Fibroblast of the aortic adventitia (primary cell): ENCODE data around the gene CHRM3. TPM values are rescaled to one million over a fixed set of nuclear protein-coding genes. Genes with fewer than 3 reads are reported as not detected.
"Not testable (repeated sequence)": the region's sequence is repeated elsewhere in the genome, so short reads cannot be mapped to it uniquely, and the experiment has no call there.

Source experiments
- DNase-seq: peaks from one replicate; pipeline ENCODE4 v3.0.0-alpha.2; 2010; ENCODE audit warnings: low read depth
- H3K4me3 ChIP-seq: 2 replicates; pipeline ENCODE4 v1.5.1; 2011; ENCODE audit warnings: low read depth, mild to moderate bottlenecking, control low read depth, low read length, moderate library complexity
- total RNA-seq: library from RNA; depleted of rRNA; stranded (reverse); fragments of >200 nt; gene quantifications from 2 replicates; pipeline ENCODE4 v1.2.3, GENCODE V29; 2012; ENCODE audit warnings: low replicate concordance
- TF ChIP-seq, protein P1 (sequence below): IDR thresholded peaks from 2 replicates; pipeline ENCODE4 v1.5.1; 2011; ENCODE audit warnings: mild to moderate bottlenecking, low read length, control low read depth, inconsistent platforms; ENCODE audit not compliant: insufficient read depth

CHRM3 gene
- total RNA-seq, 1 donor, result 0.09 TPM

DNA sequence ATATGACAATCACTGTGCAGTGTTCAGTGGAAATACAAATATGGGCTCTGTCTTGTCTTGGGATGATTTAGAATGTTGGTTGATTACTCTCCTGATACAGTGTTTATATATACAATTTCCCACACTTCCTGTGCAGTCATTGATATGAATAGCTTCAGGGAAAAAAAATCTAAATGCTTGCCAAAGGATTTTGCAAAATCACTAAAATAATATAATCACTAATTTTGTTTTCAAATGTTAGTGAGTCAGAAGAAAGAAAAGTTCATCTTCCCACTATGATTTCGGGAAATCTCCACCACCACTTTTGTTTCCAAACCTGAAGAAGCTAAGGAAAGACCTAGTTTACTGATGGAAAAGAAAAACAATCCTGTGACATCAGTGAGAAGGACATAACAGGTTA is 32.1 kb upstream of the CHRM3 start:
- H3K4me3 ChIP-seq, result no peak overlapping the region
- DNase-seq, result no peak
- TF ChIP-seq, protein P1, sequence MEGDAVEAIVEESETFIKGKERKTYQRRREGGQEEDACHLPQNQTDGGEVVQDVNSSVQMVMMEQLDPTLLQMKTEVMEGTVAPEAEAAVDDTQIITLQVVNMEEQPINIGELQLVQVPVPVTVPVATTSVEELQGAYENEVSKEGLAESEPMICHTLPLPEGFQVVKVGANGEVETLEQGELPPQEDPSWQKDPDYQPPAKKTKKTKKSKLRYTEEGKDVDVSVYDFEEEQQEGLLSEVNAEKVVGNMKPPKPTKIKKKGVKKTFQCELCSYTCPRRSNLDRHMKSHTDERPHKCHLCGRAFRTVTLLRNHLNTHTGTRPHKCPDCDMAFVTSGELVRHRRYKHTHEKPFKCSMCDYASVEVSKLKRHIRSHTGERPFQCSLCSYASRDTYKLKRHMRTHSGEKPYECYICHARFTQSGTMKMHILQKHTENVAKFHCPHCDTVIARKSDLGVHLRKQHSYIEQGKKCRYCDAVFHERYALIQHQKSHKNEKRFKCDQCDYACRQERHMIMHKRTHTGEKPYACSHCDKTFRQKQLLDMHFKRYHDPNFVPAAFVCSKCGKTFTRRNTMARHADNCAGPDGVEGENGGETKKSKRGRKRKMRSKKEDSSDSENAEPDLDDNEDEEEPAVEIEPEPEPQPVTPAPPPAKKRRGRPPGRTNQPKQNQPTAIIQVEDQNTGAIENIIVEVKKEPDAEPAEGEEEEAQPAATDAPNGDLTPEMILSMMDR, result no peak

DNA sequence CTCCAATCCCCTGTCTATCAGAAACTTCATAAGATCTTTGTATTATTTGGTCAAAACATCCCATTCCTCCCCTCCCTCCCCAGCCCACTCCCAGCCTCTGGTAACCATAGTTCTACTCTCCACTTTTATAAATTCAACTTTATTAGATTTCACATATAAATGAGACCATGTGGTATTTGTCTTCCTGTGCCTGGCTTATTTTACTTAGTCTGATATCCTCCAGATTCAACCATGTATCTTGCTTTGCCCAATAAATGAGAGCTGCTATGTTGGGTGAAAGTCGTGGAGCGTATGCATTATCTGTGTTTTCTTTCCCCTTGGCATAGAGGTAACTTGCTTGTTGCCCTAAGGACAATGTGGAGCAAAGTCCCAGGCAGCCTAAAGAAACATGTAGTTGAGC is 28.5 kb upstream of the CHRM3 start:
- H3K4me3 ChIP-seq, result no peak overlapping the region
- TF ChIP-seq, protein P1, result no peak
- no peak for DNase-seq

DNA sequence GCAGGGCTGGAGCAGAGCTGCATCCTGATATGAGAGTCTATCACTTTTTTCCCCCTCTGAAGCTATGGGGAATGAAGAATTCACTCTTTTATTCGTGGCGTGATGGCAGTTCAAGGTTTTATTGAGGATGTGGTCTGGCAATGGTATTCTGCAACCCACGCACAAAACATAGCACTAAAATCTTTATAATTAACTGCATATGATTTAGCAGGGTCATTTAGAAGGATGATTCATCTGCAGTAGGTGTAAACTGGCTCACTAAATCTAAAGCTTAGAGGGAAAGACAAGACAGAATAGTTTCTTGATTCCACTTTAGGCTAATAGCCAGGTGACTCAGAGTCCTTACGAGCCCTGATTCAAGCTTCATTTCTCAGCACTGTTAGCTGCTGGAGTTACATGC is 25.0 kb upstream of the CHRM3 start:
- no peak overlapping the region for H3K4me3 ChIP-seq
- DNase-seq, result no peak
- TF ChIP-seq, protein P1, result no peak

DNA sequence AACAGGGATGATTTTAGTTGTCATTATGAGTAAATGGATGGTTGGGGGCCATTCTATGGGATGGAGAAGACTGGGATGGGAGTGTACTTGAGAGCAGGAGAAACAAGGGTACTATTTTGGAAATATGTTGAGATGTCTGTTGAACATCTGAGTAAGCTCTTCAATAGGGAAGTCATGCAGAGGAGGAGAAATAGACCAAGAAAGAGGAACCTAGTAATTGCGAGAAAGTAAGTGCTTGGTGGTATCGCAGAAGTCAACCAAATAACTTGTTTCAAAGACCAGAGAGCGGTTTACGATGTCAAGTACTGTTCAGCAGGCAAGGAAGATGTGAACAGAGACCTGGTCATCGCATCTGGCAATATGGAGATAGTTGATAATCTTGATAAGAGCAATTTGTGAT is 22.4 kb upstream of the CHRM3 start:
- TF ChIP-seq, protein P1, result no peak
- no peak overlapping the region for H3K4me3 ChIP-seq
- DNase-seq, result no peak

DNA sequence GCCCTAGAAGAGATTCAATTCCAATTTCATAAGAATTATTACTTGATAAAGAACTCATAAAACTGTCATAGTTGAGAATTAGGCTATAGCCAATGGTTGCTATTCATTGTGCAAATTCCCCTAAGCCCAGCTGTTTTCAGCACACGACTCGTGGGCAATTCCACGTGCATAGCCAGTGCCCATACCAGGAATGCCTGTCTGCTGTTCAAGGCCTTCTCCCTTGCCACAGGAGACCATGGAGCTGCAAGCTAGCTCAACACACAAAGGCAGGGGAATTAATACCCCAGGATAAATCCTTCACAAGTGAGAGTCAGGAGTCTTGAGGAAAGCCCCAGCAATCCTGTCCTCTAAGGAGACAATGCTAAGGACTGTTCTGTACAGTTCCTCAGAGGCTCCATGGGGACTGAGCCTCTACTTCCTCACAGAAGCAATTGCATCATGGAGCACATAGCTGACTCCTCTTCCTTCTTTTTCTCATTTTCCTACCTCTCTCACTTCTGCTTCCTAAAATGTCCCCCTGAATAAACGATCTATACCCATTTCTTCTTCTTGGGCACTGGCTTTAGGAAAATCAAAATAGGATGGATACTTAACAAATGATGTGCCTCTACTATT is 19.1 kb upstream of the CHRM3 start:
- no peak for DNase-seq
- H3K4me3 ChIP-seq, result no peak overlapping the region
- TF ChIP-seq, protein P1, result no peak

DNA sequence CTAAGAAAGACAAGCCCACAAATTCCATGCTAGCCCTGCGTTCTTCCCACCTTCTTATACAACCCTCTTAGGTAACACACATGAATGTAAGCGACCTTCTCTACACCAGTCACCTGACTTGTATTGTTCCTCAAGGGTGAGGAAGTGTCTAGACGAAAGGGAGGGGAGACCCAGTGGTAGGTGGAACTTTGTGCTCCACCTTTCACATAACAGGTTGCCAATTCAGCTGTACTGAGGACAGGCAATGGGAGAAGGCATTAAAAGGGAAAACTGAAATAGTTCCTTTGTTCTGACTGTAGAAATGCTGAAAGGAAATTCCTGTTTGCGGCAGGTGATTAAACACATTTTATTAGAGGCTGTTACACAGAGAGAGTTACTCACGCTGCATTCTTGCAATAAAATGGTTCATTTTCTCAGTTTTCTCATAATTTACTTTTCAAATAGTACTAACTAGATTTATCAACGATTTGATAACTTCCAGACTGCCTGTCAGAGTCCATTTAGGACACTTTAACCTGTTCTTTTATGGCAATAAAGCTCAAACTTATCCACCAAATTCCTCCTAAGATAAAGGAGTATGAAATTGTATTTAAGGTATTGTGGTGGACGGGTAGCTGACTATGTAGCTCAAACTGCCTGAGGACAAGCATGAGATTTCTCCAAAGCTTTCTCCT is 17.8 kb upstream of the CHRM3 start:
- H3K4me3 ChIP-seq, result no peak overlapping the region
- TF ChIP-seq, protein P1, result no peak
- no peak for DNase-seq

DNA sequence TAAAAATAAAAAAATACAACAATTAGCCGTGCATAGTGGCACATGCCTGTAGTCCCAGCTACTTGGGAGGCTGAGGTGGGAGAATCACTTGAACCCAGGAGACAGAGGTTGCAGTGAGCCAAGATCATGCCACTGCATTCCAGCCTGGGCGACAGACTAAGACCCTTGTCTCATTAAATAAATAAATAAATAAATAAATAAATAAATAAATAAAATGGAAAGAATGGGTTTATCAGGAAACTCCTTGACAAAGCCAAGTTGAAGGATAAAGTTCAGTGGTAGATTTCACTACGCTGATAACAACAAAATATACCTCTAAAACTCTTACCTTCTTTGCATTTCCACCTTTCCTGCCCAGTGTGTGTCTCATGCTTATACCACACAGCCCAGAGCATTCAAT is 15.5 kb upstream of the CHRM3 start:
- not testable (repeated sequence) for H3K4me3 ChIP-seq, DNase-seq
